Astrocyte of the hippocampus (primary cell): ENCODE measurements around the gene NIN.
A peak's percentile ranks its signal among the peaks of the same experiment; 100 is the strongest.
"Not testable (repeated sequence)": the region's sequence is repeated elsewhere in the genome, so short reads cannot be mapped to it uniquely, and the experiment has no call there.

Experiments used
- DNase-seq: peaks from one replicate; pipeline ENCODE4 v3.0.0; 2011; ENCODE audit warnings: low read depth, low spot score

The NIN gene

DNA sequence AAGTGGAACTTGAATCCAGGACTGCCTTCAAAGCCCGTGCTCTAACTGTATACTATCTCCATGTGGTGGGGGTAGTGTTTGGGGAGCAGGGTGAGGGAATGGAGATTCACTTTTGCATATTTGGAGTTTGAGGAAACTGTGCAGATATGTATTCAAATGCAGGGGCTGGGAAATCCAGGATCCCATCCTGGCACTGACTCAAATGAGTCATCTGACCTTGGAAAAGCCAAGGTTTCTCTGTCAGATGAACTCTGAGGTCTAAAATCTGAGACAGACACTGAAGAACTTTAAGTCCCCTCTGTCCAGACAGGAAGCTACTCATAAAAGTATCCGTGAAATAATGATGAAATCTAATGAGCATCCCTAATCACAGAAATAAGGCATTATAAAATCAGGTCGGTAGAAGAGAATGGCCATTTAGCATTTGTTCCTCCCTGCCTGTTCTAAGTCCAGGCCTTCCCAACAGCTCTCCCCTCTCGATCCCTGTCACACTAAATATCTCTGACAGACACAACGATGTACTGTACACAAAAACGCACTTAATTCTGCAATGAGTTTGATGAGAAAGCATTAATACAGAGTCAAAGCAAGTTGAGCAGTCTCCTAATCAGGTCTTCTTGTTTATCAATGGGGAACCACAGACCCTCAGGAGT lies 14.4 kb downstream of the NIN start:
- DNase-seq = no peak

DNA sequence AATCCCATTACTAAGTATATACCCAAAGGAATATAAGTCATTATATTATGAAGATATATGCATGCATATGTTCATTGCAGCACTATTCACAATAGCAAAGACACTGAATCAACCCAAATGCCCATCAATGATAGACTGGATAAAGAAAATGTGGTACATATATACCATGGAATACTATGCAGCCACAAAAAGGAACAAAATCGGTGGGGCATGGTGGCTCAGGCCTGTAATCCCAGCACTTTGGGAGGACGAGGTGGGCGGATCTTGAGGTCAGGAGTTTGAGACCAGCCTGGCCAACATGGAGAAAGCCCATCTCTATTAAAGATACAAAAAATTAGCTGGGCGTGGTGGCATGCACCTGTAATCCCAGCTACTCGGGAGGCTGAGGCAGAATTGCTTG lies 15.4 kb downstream of the NIN start:
- not testable (repeated sequence) for DNase-seq

DNA sequence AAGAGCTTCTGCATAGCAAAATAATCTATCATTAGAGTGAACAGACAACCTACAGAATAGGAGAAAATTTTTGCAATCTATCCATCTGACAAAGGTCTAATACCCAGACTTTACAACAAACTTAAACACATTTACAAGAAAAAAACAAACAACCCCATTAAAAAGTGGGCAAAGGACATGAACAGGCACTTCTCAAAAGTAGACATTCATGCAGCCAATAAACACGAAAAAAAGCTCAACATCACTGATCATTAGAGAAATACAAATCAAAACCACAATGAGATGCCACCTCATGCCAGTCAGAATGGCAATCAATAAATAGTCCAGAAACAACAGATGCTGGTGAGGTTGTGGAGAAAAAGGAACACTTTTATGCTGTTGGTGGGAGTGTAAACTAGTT lies 15.9 kb downstream of the NIN start:
- DNase-seq = not testable (repeated sequence)

DNA sequence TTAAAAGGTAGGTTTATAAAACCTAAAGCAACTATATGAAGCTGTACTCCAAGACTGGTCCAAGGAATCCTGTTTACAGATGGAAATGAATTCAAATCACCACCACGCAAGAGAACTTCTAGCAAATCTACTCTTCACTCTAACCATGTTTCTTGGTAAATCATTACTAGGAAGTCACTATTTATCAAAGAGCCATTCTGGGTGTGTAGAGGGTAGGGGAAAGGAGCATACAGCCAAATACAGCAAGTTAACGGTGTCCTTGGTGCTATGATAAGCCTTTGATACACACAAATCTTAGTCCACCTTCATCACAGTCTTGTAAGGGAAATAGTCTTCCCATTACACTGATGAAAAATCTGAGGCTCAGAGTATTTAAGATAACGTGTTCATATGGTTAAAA lies 16.8 kb downstream of the NIN start:
- DNase-seq = no peak

DNA sequence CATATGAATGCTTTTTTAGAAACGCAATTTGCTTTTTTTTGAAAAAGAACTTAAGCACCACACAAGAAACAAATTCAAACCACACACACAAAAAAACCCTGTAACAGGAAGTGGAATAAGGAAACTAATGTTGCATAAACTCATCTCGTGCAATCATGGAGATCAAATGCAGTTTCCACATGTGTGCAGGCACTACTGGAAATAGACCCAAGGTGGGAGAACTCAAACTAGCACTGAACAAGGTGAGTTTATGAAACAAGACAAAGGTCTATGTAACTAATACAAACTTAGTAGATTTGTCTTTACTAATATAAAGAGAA lies 17.5 kb downstream of the NIN start:
- no peak for DNase-seq

DNA sequence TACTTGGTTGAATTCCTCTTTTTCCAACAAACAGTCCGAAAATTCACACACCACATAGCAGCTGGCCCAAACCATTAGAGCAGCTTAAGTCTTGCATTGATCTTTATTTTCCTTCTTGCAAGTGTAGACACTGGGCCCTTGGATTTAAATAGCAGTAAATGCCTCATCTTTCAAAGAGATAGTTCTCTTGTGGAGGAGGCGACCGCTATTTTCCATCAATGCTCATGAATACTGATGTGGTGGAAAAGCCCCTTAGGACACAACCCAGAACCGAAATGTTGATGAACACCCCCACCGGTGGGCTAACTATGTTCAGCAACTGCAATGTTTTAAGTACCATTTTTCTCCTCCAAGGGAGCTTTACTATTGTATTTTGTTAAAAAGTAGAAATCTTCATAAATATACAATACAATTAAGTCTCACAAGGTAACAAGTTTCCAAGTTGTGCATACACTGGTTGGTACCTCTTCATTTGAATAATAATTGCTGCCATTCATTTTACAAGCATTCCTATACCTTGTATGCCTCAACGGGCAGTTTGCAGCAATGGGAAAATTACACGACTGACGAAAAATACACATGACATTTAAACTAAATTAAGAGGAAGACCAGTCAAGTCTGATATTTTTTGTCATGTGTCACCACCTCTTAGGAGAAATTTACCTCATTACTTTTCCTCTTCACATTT lies 18.0 kb downstream of the NIN start:
- DNase-seq = no peak

DNA sequence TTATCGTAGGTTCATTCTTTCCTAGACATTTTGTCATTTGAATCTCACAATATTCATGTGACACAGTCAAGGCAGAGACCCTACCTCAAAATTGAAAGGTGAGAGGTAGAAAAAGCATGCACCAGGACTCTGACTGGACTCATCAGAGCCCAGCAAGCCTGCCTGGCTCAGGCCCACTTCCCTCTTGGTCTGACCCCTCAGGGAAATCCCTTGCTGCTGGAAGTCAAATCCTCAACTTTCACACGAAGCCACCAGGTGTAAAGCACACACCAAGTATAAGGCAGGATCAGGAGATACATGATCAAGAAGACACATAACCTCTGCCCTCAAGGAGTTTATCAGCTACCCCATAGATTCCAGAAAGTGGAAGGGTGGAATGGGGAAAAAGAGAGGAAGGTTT lies 18.8 kb downstream of the NIN start:
- no peak for DNase-seq

DNA sequence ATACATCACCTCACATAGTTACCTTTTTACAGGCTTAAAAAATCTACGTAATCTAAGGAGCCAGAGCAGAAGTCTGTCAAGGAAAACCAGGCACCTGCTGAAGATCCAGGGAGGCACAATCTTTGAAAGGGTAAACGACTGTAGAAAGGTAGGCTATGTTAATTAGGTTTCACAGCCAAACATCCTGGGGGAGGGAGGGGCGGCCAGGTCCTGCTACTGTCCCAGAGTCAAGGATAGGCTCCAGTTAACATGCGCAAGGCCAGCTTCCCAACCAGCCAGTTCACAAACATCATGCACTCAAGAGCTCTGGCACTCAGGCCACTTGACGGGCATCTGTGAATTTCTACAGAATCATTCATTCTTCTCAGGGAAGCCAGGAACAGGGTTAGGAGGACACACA lies 22.9 kb downstream of the NIN start:
- no peak for DNase-seq

DNA sequence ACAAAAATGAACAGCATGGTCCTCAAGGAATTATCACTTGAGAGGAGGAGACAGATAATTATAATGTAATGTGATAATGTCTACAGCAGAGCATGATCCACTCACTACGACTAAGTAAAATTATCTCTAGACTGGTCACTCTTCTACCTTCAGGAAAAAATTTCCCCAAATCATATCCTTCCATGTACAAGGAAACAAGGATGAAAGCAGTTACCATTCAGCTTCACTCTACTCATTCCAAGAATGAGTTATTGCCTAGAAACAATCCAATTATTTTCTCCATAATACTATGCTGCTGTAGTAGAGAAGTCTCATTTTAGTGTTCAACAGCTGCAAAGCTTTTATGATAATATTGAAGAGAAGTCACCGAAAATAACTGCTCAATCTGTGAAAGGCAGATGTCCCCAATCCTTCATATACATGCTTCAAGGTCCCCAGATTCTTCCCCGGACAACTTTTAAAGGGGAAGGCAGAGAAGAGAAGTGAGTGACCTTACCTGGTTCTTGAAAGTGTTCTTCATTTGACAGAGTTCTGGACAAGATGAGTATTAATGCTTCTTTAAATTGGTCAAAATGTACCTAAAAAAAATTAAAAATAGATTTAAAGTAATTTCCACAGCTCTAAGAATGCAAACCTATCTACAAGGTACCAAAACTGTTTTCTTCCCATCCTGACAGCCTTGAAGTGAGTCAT lies 24.6 kb downstream of the NIN start:
- no peak for DNase-seq

DNA sequence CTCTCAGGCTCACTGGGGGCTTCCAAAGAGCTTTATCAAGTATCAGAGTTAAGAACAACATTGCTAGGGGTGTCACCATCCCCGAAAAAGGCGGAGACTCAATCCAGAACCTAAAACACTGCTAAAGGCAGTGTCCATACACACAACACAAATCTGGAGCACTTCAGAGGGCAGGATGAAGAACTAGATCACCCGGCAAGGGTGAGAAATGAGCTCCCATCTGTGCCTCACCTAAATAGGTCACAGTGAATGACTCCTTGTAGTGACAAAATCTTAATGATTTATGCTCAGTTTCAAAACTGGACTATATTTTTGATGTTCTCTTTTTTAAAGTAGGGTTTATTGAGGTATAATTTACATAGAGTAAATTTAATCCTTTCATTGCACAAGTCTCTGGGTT lies 25.6 kb downstream of the NIN start:
- no peak for DNase-seq

DNA sequence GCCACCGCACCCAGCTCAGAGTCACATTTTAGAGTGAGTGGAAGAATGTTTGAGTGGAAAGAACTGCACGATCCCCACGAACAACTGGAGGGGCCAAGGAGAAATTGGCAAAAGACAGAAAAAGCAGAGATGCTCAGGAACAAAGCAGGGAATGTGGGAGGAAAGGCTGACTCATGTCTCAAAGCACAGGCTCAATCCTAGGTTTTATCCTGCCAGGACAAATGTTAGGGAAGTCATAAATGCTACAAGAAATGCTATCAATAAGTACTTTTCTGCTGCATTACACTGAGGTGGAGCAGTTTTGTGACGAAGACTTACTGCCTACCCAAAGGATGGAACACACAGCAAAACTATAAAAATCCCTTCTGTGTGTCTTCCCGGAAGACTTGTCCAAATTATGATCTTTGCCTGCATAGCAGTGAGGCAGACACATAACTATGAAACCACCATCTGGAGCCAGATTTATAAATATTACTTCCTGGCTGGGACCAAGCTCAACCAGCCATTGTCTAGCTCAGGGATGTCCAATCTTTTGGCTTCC lies 26.7 kb downstream of the NIN start:
- peak; percentile 56 for DNase-seq

DNA sequence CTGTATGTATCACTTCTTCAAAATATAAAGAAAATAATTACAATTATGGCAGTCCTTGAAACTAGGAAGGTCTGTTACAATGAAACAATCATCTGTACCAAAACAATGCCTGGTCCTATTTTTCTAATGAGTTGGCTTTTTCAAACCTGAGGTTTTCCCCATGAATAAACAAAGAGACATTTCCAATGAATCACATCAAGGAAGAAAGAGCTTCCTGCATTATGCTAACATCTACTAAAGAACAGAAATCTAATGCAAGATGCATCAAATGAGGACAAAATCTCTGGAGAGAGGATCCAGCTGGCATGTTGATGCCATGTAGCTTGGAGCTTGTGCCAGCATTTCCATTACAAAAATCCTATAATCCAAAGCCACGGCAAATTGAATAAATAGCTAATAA lies 29.3 kb downstream of the NIN start:
- DNase-seq = peak; percentile 39

DNA sequence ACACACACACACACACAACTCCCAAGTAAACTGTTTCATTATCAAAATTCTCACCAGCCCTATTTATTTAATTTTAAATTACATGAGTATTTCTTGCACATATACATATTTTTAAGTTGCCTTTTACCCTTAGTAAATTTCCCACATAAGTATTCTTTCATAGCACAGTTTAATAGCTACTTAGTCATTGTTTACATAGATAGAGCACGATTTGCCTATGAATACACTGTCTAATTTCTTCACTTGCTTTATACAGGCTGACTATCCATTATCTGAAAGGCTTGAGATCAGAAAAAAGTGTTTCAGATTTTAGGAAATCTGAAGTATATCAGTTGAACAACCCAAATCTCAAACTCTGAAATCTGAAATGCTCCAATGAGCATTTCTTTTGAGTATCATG lies 30.9 kb downstream of the NIN start:
- no peak for DNase-seq

DNA sequence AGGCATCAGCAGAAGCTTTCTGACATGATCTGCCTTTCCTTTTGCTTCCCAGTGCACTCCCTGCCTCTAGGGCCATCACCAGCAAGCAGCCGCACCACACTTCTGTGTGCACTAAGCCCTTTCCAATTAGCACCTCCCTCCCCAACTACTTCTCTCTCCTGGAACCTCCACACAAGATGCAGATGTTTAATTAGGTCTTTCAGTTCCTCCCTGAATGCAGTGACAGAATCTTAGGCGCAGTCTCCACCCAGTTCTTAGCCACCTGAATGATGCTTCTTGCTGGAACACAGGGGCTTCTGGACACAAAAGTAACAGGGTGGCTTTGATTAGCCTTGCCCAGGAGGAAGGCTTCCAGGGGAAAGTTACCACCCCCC lies 32.9 kb downstream of the NIN start:
- DNase-seq = no peak

DNA sequence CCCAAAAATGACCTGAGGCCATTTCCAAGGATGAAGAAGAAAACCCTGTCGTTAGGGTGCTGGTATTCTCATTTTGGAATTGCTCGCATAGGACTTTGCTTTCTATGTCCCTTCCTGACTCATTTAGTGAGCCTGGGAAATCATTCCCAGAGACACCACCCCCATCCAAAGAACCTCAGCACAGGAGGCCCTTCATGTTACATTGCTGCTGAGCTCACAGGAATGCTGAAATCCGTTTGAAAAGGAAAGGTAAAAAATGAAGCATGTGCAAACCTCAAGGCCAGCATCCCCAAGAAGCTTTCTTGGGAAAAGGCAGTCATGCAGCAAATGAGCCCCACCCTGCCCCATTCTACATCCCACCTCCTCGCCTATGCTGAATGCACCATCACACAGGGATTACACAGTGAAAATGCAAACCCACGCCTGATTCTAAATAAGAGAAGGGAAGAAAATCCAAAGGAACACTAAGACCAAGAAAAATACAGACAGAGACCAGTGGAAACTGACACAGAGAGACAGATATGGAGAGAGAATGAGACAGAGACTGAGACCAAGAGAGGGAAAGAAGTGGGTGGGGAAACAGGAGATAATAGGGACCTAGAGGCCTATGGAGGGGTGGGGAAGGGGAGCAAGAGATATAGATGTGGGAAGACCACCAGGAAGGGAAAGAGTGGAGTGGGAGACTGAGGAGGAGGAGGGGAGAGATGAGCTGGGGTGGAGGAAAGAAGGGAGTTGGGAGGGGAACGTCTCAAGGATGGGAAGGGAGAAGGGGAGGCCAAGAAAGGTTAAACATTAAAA lies 33.5 kb downstream of the NIN start:
- peak; percentile 43 for DNase-seq

DNA sequence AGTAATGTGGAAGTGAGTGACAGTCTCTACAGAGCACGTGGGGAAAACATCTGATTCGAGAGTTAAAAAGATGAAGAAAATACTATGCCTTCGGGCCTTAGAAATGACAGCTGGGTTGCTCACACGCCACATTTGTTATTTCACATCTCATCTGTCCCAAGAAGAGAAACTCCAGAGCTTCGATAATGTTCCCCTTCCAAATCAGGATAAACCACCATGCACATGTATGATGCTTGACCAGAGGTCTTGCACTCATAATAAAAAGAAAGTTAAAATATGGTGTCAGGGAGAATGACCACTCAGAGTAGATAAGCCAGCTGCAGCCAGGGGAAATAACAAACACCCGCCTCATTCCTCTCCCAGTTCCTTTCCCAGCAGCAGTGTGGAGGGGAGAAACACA lies 34.6 kb downstream of the NIN start:
- DNase-seq = no peak

DNA sequence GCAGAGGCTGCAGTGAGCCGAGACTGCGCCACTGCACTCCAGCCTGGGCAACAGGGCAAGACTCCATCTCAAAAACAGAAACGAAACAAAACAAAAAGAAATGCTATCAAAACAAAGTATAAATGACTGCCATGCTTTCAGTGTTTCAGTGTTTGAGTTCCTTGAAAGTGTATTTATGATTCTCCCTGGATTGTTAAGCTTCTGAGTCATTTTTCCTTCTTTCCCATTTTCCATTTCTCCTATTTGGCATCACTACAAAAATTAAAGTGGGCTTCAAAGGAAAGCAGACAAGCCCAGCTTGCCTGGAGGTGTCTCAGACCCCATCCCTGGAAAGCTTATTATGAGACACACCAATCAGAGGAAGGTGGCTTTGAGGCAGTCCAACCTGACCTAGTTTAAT lies 35.1 kb downstream of the NIN start:
- DNase-seq = no peak

DNA sequence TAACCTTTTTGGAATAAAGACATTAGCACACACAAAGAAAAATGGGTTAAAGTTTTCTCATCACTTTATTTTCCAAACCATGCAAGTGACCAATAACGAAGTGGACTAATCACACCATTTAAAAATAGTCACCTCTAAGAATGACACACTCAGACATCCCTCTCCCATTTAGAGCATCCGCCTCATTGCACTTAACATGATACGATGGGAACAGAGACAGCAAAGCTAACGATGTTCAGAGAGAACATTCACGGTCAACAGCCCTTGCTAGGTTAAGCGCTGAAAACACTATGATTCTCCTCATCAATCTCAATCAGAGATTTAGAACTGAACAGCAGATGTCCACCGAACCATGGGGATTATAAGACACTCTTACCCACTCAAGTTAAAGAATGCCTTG lies 35.8 kb downstream of the NIN start:
- no peak for DNase-seq

DNA sequence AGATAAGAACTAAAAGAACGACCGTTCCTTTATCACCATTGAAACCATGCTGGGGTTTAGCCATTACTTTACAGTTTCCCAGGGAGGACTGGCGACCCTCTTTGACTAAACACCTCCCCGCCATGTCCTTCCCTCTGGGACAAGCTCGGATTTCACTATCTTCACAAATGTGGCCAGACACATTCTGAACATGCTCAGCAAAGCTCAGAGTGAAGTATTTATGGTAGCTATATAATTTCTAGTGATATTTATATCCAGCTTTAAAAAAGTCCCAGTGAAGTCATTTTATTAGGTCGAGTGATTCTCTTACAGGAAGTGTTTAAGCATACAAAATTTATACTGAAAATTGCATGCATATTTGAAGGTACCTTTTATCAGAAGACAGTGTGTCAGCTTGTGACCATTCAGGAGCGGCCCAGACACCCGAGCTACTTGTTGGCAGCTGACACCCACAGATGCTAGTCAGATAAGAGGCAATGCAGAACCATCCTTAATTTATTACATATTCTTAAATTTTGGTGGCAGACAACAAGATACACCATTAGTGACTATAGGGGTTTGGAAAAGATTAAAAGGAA lies 36.8 kb downstream of the NIN start:
- DNase-seq = no peak

DNA sequence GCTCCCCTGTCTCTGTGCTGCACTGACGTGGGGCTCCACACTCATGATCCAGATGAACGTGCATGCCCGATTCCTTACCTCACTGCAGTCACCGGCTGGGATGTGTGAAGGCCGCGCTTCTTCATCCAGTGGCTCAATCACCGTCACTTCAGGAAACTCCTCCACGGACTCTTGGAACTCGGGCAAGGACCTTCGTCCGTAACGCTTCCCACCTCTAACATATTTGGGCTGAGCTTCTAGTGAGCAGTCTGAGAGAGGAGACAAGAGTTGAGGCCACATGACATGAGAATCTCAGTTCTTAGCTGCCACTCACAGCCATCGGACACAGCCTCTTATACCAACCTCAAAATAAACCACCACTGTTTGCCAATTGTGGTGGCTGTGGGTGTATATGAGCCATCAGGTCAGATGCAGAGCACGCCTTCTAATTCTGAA lies 38.3 kb downstream of the NIN start:
- DNase-seq = no peak

DNA sequence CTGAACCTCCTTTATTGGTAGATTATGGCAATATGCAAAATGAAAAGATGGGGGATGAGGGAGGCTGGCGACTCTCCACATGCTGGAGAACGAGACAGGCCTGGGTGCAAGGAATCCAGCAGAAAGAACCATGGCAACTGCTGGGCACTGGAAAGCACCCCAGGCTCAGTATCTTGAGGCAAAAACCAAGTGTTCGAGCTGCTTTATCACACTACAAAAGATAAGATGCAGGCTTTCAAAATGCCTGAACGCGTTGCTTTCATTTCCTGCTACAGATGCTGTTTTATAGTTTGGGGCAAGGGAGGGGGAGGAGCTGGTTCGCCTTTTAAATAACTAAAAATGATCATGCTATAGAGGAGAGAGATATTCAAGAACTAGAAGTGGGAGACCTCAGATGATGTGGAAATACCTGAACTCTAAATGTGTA lies 38.9 kb downstream of the NIN start:
- DNase-seq = no peak

DNA sequence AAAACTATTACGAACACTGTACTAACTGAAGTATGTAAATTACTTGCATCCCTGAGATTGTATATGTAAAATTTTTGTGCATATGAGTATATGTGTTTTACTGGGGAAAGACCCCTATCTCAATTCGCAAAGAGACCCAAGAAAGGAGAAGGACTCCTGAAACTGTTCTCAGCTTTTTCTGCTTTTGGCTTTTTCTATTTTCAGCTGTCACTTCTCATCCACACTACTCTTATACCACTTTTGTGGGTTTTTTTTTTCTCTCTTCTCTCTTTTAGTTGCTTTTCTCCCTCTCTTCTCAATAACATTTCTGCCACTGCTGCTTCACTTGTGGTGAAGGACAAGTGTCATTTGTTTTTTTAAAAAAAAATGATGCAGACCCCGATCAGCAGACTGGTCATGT lies 39.8 kb downstream of the NIN start:
- DNase-seq = no peak
